Daoy (cell line): Measurements from ENCODE around the gene TAF6. TPM values are rescaled to one million over a fixed set of nuclear protein-coding genes. Genes with fewer than 3 reads are reported as not detected.
"Not testable (repeated sequence)": the region's sequence is repeated elsewhere in the genome, so short reads cannot be mapped to it uniquely, and the experiment has no call there.

ENCODE experiments used
- DNase-seq: peaks from one replicate; pipeline ENCODE4 v3.0.0-alpha.2; 2015; ENCODE audit warnings: low read depth
- total RNA-seq: library from RNA; depleted of rRNA; stranded (reverse); fragments of >200 nt; shearing (Covaris generic); gene quantifications from 2 replicates; pipeline ENCODE4 v1.2.3, GENCODE V29; 2014

The TAF6 gene
- total RNA-seq, 1 experiment from 2014 or later: 47.3 TPM

- no peak for DNase-seq
These were observed 33.9 kb upstream of the TAF6 start for GRCh38 chr7:100152937-100153666.

DNA sequence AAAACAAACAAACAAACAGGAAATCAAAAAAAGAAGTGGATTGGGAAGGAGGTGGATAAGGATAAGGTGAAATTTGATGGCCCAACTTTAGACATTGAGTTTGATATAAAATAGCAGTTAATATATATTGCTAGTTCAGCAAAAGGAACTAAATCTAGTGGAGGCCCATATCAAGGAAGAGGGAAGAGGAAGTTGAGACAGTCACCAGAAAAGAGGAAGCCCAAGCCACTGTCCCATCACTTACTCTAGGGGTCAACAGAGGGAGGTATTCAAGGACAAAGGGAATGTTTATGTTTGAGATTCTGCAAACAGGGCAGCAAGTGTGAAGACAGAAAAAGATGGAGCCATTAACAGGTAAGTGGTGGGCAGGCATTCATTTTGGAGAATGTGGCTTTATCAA, 33.2 kb upstream of the TAF6 start:
- DNase-seq: no peak

GRCh38 chr7:100148559-100149328, 29.6 kb upstream of the TAF6 start, which contains the start of gene LAMTOR4:
Gene LAMTOR4 (plus strand): TSS chr7:100148918. CDS start chr7:100148973, 55 bp downstream.
- DNase-seq: peak; percentile 100

GRCh38 chr7:100148225-100148558, 29.0 kb upstream of the TAF6 start:
- DNase-seq: no peak

GRCh38 chr7:100147278-100147677, 28.1 kb upstream of the TAF6 start:
- DNase-seq: no peak

- DNase-seq: not testable (repeated sequence)
These were observed 27.2 kb upstream of the TAF6 start for GRCh38 chr7:100146350-100146749.

- no peak for DNase-seq
These were observed 23.3 kb upstream of the TAF6 start for GRCh38 chr7:100142461-100142860.

GRCh38 chr7:100141555-100141949, 22.4 kb upstream of the TAF6 start:
- DNase-seq: no peak

DNA sequence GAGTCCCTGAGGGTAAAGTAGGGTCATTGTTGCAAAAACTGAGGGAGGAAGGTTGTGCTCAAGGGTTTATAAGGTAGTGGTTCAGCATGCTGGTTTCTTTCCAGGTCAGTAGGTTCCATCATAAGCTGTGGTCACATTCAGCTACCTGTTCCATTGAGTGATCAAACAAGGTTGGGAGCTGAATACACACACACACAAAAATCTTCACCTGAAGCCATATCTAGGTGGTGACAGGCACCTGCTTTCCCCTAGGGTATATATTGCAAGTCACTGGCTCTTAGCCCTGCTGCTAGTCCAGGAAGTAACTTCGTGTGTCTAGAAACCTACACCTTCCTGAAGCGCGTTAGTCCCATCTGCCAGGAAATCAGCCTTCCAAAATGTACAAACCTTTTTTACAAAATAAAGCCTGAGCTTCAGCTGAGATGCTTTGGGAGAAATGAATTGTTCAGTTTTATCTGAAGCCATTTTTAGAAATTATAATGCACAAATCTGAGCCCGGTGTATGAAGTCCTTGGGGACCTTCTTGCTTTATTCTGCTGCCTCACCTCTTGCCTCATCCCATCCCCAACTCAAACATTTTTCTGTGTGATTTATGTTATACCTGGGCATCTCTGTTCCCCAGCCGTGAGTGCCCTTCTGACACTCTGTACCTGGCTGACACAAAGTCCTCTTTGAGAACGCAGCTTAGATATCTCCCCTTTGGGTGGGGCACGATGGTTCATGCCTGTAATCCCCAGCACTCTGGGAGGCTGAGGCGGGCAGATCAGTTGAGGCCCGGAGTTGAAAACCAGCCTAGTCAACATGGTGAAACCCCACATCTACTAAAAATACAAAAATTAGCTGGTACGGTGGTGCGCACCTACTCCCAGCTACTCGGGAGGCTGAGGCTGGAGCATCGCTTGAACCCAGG, 18.9 kb upstream of the TAF6 start:
- no peak for DNase-seq

DNA sequence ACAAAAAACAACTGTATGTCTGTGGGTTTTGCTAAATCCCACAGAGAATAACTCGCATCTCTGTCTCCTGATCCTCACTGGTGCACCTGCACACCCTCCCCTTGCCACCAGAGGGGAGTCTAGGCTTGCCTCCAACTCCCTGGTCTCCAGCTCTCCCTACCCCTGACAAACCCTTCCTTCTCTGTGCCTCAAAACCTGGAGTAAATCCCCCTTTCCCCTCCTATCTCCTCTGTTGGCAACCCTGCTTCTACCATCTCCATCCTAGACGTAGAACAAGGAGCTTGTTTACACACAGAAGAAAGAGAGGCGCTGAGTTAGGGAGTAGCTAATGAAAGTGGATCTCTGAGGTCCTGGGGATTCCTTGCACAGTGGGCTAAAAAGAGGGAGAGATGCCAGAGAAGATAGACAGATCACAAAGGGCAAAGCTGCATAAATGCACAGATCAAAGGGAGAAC, 13.6 kb upstream of the TAF6 start:
- DNase-seq: peak; percentile 88

DNA sequence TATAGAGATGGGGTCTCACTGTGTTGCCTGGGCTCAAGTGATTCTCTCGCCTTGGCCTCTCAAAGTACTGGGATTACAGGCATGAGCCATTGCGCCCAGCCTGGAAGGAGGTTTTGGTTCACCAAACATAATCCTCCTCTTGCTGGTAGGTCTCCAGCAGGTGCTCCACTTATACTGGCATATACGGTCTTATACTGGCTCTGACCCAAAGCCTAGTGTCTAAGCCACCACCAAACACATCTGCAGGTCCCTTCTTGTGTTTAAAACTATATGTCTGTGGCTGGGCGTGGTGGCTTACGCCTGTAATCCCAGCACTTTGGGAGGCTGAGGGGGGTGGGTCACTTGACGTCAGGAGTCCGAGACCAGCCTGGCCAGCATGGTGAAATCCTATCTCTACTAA, 13.0 kb upstream of the TAF6 start:
- no peak for DNase-seq

DNA sequence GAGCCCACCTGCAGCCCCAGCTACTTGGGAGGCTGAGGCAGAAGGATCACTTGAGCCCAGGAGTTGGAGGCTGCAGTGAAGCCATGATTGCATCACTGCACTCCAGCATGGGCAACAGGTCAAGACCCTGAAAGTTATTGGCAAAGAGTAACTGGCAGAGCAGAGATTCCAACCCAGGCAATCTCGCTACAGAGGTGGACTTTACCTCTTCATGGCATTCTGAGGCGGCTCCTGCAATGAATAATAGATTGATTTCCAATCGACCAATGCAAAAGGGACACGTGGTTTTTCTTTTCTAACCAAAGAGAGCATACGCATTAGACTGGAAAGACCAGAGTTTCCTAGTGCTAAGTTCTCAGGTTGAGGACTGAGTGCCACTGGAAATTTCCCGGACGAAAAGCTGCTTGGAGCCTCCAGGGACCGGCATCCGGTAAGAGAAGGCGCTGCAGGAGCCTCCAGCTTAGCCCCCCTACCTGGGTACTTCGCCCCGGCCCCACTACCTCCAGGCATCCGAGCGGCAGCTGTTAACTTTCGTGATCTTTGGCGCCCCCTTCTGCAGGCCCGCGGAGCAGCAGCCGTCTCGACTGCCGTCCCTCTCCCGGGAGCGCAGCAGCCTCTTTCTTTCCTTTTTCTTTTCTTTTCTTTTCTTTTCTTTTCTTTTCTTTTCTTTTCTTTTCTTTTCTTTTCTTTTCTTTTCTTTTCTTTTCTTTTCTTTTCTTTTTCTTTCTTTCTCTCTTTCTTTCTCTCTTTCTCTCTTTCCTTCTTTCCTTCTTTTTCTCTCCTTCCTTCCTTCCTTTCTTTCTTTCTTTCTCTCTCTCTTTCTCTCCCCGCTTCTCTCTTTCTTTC, 11.7 kb upstream of the TAF6 start:
- peak; percentile 88 for DNase-seq

DNA sequence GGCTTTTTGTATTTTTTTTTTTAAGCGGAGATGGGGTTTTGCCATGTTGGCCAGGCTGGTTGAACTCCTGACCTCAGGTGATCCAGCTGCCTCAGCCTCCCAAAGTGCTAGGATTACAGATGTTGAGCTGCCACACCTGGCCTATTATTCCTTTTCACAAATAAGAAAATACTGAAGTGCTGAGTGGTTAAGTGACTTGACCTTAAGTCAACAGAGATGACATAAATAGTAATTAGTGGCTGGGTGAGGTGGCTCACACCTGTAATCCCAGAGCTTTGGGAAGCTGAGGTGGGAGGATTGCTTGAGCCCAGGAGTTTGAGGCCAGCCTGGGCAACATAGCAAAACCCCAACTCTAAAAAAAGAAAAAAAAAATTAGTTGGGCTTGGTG, 11.1 kb upstream of the TAF6 start:
- not testable (repeated sequence) for DNase-seq

GRCh38 chr7:100128637-100128963, 9.4 kb upstream of the TAF6 start:
- DNase-seq: no peak

GRCh38 chr7:100127866-100128636, 8.9 kb upstream of the TAF6 start:
- DNase-seq: peak; percentile 58

DNA sequence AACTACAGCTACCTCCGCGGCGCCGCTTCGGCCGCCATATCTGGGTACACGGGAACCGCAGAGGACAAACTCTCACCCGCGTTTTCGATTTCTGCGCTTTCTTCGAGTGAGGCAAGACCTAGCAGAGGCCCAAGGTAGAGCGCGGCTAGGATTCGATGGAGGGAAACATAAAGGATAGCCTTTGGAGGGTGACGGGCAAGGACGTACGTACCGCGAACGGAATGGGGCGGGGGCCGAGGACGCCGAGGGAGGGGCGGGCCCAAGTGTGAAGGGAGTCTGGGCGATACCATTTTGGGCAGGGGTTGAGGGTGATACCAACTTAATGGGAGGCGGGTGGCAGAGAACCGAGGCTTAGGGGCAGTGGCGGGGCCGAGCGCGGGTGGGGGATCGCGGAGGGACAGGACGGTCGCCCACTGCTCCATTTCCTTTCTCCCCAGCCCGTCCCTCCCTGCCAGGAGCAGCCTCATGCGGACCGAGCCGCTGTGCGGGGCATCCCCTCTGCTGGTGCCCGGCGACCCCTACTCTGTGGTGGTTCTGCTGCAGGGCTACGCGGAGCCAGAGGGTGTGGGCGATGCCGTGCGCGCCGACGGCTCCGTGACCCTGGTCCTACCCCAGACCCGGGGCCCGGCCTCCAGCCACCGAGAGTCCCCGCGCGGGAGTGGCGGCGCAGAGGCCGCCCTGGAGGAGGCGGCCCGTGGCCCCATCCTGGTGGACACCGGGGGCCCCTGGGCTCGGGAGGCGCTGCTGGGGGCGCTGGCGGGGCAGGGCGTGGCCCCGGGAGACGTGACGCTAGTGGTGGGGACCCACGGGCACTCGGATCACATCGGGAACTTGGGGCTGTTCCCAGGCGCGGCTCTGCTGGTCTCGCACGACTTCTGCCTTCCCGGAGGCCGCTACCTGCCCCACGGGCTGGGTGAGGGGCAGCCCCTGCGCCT, 8.0 kb upstream of the TAF6 start, which contains the start of gene MBLAC1:
MBLAC1 (plus strand) TSS at position 37 of the 935 bp plus-strand sequence; CDS start at position 466, 429 bp downstream.
- DNase-seq: peak; percentile 97

GRCh38 chr7:100126239-100126930, 7.2 kb upstream of the TAF6 start:
- no peak for DNase-seq
